ACC112 (cell line): Measurements from ENCODE around the gene RALGAPB.

Source experiments
- H2AFZ ChIP-seq: fragments of 200-600 bp; sonication (generic); one replicate; pipeline ENCODE4 v1.6.0; 2017; ENCODE audit warnings: antibody characterized with exemption, low read length; ENCODE audit not compliant: unreplicated experiment
- H3K27ac ChIP-seq: fragments of 200-600 bp; sonication (generic); 2 replicates; pipeline ENCODE4 v1.5.1; 2014; ENCODE audit warnings: low read depth, mild to moderate bottlenecking, antibody characterized with exemption, low read length, moderate library complexity
- H3K27me3 ChIP-seq: fragments of 200-600 bp; sonication (generic); 2 replicates; pipeline ENCODE4 v1.6.1; 2014; ENCODE audit warnings: mild to moderate bottlenecking, antibody characterized with exemption, low read length, moderate library complexity, mixed read lengths; ENCODE audit not compliant: insufficient read depth
- H3K36me3 ChIP-seq: fragments of 200-600 bp; sonication (generic); 2 replicates; pipeline ENCODE4 v1.6.1; 2016; ENCODE audit warnings: mild to moderate bottlenecking, antibody characterized with exemption, low read length, moderate library complexity, mixed read lengths; ENCODE audit not compliant: insufficient read depth
- H3K4me1 ChIP-seq: fragments of 200-600 bp; sonication (generic); one replicate; pipeline ENCODE4 v1.6.1; 2016; ENCODE audit warnings: low read length, mixed read lengths; ENCODE audit not compliant: insufficient read depth, unreplicated experiment, control insufficient read depth
- H3K4me3 ChIP-seq: fragments of 200-600 bp; sonication (generic); 2 replicates; pipeline ENCODE4 v1.5.1; 2014; ENCODE audit warnings: mild to moderate bottlenecking, low read depth, low read length
- H3K79me2 ChIP-seq: fragments of 200-600 bp; sonication (generic); one replicate; pipeline ENCODE4 v1.6.0; 2016; ENCODE audit warnings: low read length; ENCODE audit not compliant: control insufficient read depth, unreplicated experiment, insufficient read depth

Gene RALGAPB

GRCh38 chr20:38599410-38599882, 126.8 kb downstream of the RALGAPB start:
- peaks cover 10% of the 10 kb centered on the region for H3K4me1 ChIP-seq
- no peak overlapping the region for H2AFZ ChIP-seq
- H3K4me3 ChIP-seq, result no peak overlapping the region
- no peaks in the 10 kb centered on the region for H3K36me3 ChIP-seq
- no peak overlapping the region for H3K27ac ChIP-seq
- no peaks in the 10 kb centered on the region for H3K79me2 ChIP-seq
- no peaks in the 10 kb centered on the region for H3K27me3 ChIP-seq

- Histone ChIP-seq H3K27ac (no peak overlapping the region), H3K27me3 (no peaks in the 10 kb centered on the region), H3K36me3 (no peaks in the 10 kb centered on the region), H3K79me2 (no peaks in the 10 kb centered on the region), H3K4me1 (peaks cover 14% of the 10 kb centered on the region), H2AFZ (no peak overlapping the region), H3K4me3 (no peak overlapping the region)
Measured at GRCh38 chr20:38600057-38600456, 127.4 kb downstream of the RALGAPB start.

GRCh38 chr20:38601216-38602184, 128.9 kb downstream of the RALGAPB start, which contains the start of gene ARHGAP40:
TSS of gene ARHGAP40 (plus strand) at chr20:38601809.
- Histone ChIP-seq H3K4me3 (peak within 1 kb of the TSS; percentile 58), H3K27ac (no peak within 1 kb of the TSS), H2AFZ (peak within 1 kb of the TSS; percentile 27), H3K36me3 (no peaks in the 10 kb centered on the region), H3K79me2 (no peaks in the 10 kb centered on the region), H3K27me3 (no peaks in the 10 kb centered on the region), H3K4me1 (peaks cover 17% of the 10 kb centered on the region)

GRCh38 chr20:38602185-38602581, 129.5 kb downstream of the RALGAPB start:
- no peak overlapping the region for H3K27ac ChIP-seq
- H3K4me3 ChIP-seq, result peak overlapping the region; percentile 58
- no peaks in the 10 kb centered on the region for H3K27me3 ChIP-seq
- H3K36me3 ChIP-seq, result no peaks in the 10 kb centered on the region
- no peak overlapping the region for H2AFZ ChIP-seq
- no peaks in the 10 kb centered on the region for H3K79me2 ChIP-seq
- H3K4me1 ChIP-seq, result peaks cover 17% of the 10 kb centered on the region

- H3K27me3 ChIP-seq, result no peaks in the 10 kb centered on the region
- peaks cover 17% of the 10 kb centered on the region for H3K4me1 ChIP-seq
- H3K27ac ChIP-seq, result no peak overlapping the region
- no peaks in the 10 kb centered on the region for H3K79me2 ChIP-seq
- H3K36me3 ChIP-seq, result no peaks in the 10 kb centered on the region
- H2AFZ ChIP-seq, result no peak overlapping the region
- no peak overlapping the region for H3K4me3 ChIP-seq
Measured at GRCh38 chr20:38603286-38603685, 130.6 kb downstream of the RALGAPB start.

- no peak overlapping the region for H3K4me3 ChIP-seq
- H3K79me2 ChIP-seq, result no peaks in the 10 kb centered on the region
- H3K36me3 ChIP-seq, result no peaks in the 10 kb centered on the region
- H3K27ac ChIP-seq, result no peak overlapping the region
- no peaks in the 10 kb centered on the region for H3K27me3 ChIP-seq
- H2AFZ ChIP-seq, result no peak overlapping the region
- peaks cover 17% of the 10 kb centered on the region for H3K4me1 ChIP-seq
Measured at GRCh38 chr20:38604873-38605303, 132.2 kb downstream of the RALGAPB start.

- Histone ChIP-seq H3K4me1 (peaks cover 12% of the 10 kb centered on the region), H3K27ac (no peak overlapping the region), H3K4me3 (no peak overlapping the region), H3K36me3 (no peaks in the 10 kb centered on the region), H3K79me2 (no peaks in the 10 kb centered on the region), H2AFZ (no peak overlapping the region), H3K27me3 (no peaks in the 10 kb centered on the region)
Measured at GRCh38 chr20:38607351-38607750, 134.7 kb downstream of the RALGAPB start.

GRCh38 chr20:38608188-38608587, 135.5 kb downstream of the RALGAPB start:
- no peak overlapping the region for H2AFZ ChIP-seq

GRCh38 chr20:38609815-38610214, 137.2 kb downstream of the RALGAPB start:
- Histone ChIP-seq H3K36me3 (no peaks in the 10 kb centered on the region), H3K79me2 (no peaks in the 10 kb centered on the region), H3K4me3 (no peak overlapping the region), H2AFZ (no peak overlapping the region), H3K27me3 (no peaks in the 10 kb centered on the region), H3K4me1 (peaks cover 10% of the 10 kb centered on the region), H3K27ac (no peak overlapping the region)

More at GRCh38 chr20:38608188-38608587, 135.5 kb downstream of the RALGAPB start:
- H3K4me3 ChIP-seq, result no peak overlapping the region
- H3K27ac ChIP-seq, result no peak overlapping the region
- peaks cover 12% of the 10 kb centered on the region for H3K4me1 ChIP-seq
- no peaks in the 10 kb centered on the region for H3K36me3 ChIP-seq
- no peaks in the 10 kb centered on the region for H3K79me2 ChIP-seq
- no peaks in the 10 kb centered on the region for H3K27me3 ChIP-seq

- Histone ChIP-seq H3K79me2 (no peaks in the 10 kb centered on the region), H3K36me3 (no peaks in the 10 kb centered on the region), H2AFZ (no peak overlapping the region), H3K4me3 (no peak overlapping the region), H3K27me3 (no peaks in the 10 kb centered on the region), H3K4me1 (peaks cover 5% of the 10 kb centered on the region), H3K27ac (no peak overlapping the region)
Measured at GRCh38 chr20:38610521-38610920, 137.9 kb downstream of the RALGAPB start.
